ENCODE results near the gene MYO7A.

The MYO7A gene

DNA sequence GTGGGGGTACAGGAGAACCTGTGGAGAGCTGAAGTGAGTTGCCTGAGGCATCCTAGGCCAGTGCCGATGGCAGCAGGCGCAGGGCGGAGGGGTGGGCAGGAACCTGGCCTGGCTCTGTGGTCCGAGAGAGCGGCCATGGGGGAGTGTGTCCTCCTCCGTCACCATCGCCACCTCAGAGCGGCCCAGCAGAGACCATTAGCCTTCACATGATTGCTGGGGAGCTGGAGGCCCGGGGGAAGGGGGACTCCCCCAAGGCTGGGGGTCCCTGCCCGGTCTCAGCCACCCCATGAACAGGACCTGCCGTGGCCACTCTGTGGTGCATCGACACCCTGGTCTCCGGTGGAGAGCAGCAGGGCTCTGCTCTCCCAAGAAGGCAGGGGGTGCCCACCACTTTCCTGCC is 21.3 kb upstream of the MYO7A start:
- Histone ChIP-seq H2BK12ac (ENCODE audit: low read length) (no peak overlapping the region), H3K4ac (ENCODE audit: low read length) (no peak overlapping the region)
- whole genome bisulfite sequencing, 2 donors (ENCODE audit: extremely low coverage in 2 of 2, insufficient read length in 2 of 2, insufficient replicate concordance in 1 of 2): no CpG with 5 or more reads among the region's 13 CpGs

DNA sequence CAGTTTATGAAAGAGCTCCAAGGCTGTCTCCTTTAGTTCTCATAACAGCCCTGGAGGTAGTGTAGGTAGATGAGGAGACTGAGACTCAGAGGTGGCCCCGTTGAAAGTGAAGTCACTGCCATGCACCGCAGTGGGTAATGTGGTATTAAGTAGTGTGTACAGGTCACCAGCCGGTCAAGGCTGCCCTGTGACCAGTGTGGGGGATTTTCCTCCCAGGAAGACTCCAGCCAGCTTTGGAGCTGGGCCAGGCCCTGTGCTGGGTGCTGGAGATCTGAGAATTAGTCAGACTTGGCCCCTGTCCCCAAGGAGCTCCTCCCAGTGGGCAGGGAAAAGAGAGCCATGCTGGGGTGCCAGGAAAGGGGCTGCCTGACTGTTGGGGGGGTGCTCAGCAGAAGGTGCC is 20.1 kb upstream of the MYO7A start:
- Histone ChIP-seq H2BK120ac (ENCODE audit: low read depth, low read length) (no peak overlapping the region), H2BK5ac (ENCODE audit: low read length) (peak overlapping the region; percentile 73), H3K4me2 (ENCODE audit: insufficient read depth, low read length, poor library complexity, severe bottlenecking) (no peak overlapping the region), H3K36me3 (replicated peaks in 1 of 2; ENCODE audit: control insufficient read depth in 2 of 2, insufficient read depth in 2 of 2, low read length in 2 of 2) (peaks cover 2 to 36% of the 10 kb centered on the region in 2 donors), H3K4me3 (ENCODE audit: low read length in 2 of 2) (no peak overlapping the region), H3K14ac (ENCODE audit: low read length) (no peak overlapping the region), H3K9me3 (replicated peaks in 1 of 2; ENCODE audit: control insufficient read depth in 2 of 2, insufficient read depth in 1 of 2, low read depth in 1 of 2, low read length in 2 of 2) (no peaks in the 10 kb centered on the region), H3K23ac (ENCODE audit: low read depth, low read length, poor library complexity) (peak overlapping the region; percentile 29), H2AK5ac (ENCODE audit: low read depth, low read length) (no peak overlapping the region), H4K91ac (ENCODE audit: low read depth, low read length, poor library complexity) (no peak overlapping the region), H2BK12ac (ENCODE audit: low read length) (no peak overlapping the region), H3K9ac (ENCODE audit: low read depth, low read length, poor library complexity) (no peak overlapping the region), H3K4me1 (ENCODE audit: control insufficient read depth in 2 of 2, insufficient read depth in 1 of 2, low read depth in 1 of 2, low read length in 2 of 2) (peaks cover 0 to under 1% of the 10 kb centered on the region in 2 donors), H3K27ac (replicated peaks; ENCODE audit: low read length) (no peak overlapping the region), H3K79me1 (ENCODE audit: low read depth, low read length) (no peaks in the 10 kb centered on the region), H3K27me3 (ENCODE audit: control insufficient read depth in 3 of 3, insufficient read depth in 3 of 3, low read depth in 1 of 3, low read length in 3 of 3) (no peaks in the 10 kb centered on the region), H4K8ac (ENCODE audit: low read depth, low read length) (no peak overlapping the region), H2BK15ac (ENCODE audit: low read length) (no peak overlapping the region), H2AFZ (ENCODE audit: low read length) (no peak overlapping the region), H3K18ac (ENCODE audit: low read length) (peak overlapping the region; percentile 57), H3K4ac (ENCODE audit: low read length) (no peak overlapping the region)
- DNase-seq (ENCODE audit: low spot score): no peak
- no CpG with 5 or more reads among the region's 3 CpGs for WGBS, 2 donors (ENCODE audit: extremely low coverage in 2 of 2, insufficient read length in 2 of 2, insufficient replicate concordance in 1 of 2)

More for the DNA sequence above, 21.3 kb upstream of the MYO7A start:
- Histone ChIP-seq H2BK15ac (ENCODE audit: low read length) (no peak overlapping the region), H3K9ac (ENCODE audit: low read depth, low read length, poor library complexity) (peak overlapping the region; percentile 0), H3K79me1 (ENCODE audit: low read depth, low read length) (no peaks in the 10 kb centered on the region), H3K36me3 (replicated peaks in 1 of 2; ENCODE audit: control insufficient read depth in 2 of 2, insufficient read depth in 2 of 2, low read length in 2 of 2) (peaks cover 2 to 41% of the 10 kb centered on the region in 2 donors), H3K4me2 (ENCODE audit: insufficient read depth, low read length, poor library complexity, severe bottlenecking) (no peak overlapping the region), H2AFZ (ENCODE audit: low read length) (no peak overlapping the region), H2BK120ac (ENCODE audit: low read depth, low read length) (no peak overlapping the region), H3K9me3 (replicated peaks in 1 of 2; ENCODE audit: control insufficient read depth in 2 of 2, insufficient read depth in 1 of 2, low read depth in 1 of 2, low read length in 2 of 2) (no peaks in the 10 kb centered on the region), H2AK5ac (ENCODE audit: low read depth, low read length) (peak overlapping the region; percentile 2), H3K23ac (ENCODE audit: low read depth, low read length, poor library complexity) (no peak overlapping the region), H3K27me3 (ENCODE audit: control insufficient read depth in 3 of 3, insufficient read depth in 3 of 3, low read depth in 1 of 3, low read length in 3 of 3) (no peaks in the 10 kb centered on the region), H4K8ac (ENCODE audit: low read depth, low read length) (no peak overlapping the region), H3K4me1 (ENCODE audit: control insufficient read depth in 2 of 2, insufficient read depth in 1 of 2, low read depth in 1 of 2, low read length in 2 of 2) (no peaks in the 10 kb centered on the region), H3K18ac (ENCODE audit: low read length) (peak overlapping the region; percentile 13), H3K14ac (ENCODE audit: low read length) (no peak overlapping the region), H3K27ac (replicated peaks; ENCODE audit: low read length) (no peak overlapping the region), H3K4me3 (ENCODE audit: low read length in 2 of 2) (no peak overlapping the region), H4K91ac (ENCODE audit: low read depth, low read length, poor library complexity) (no peak overlapping the region), H2BK5ac (ENCODE audit: low read length) (peak overlapping the region; percentile 57)
- DNase-seq (ENCODE audit: low spot score): no peak

DNA sequence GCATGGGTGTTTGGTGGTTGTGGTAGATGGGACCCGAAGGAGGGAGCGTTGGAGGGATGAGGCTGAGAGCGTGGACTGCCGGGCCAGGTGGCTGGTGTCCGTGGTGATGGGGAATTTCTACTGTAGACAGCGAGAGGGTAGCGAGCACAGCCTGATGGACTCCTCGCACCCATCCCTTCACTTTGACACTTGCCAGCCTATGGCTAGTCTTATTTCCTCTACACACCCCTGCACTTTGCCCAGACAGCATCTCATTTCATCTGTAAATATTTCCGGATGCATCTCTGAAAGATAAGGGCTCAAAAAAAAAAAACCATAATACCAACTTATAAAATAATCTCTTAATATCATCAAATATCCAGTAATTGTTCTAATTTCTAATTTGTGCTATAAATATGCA is 19.6 kb upstream of the MYO7A start:
- Histone ChIP-seq H3K18ac (ENCODE audit: low read length) (no peak overlapping the region), H3K36me3 (replicated peaks in 1 of 2; ENCODE audit: control insufficient read depth in 2 of 2, insufficient read depth in 2 of 2, low read length in 2 of 2) (peaks cover 2 to 36% of the 10 kb centered on the region in 2 donors), H2BK5ac (ENCODE audit: low read length) (no peak overlapping the region), H4K8ac (ENCODE audit: low read depth, low read length) (no peak overlapping the region), H3K9ac (ENCODE audit: low read depth, low read length, poor library complexity) (no peak overlapping the region), H3K4me2 (ENCODE audit: insufficient read depth, low read length, poor library complexity, severe bottlenecking) (no peak overlapping the region), H2AK5ac (ENCODE audit: low read depth, low read length) (peak overlapping the region; percentile 59), H3K79me1 (ENCODE audit: low read depth, low read length) (no peaks in the 10 kb centered on the region), H3K4me1 (ENCODE audit: control insufficient read depth in 2 of 2, insufficient read depth in 1 of 2, low read depth in 1 of 2, low read length in 2 of 2) (peaks cover 0 to 5% of the 10 kb centered on the region in 2 donors), H2BK15ac (ENCODE audit: low read length) (no peak overlapping the region), H3K27ac (replicated peaks; ENCODE audit: low read length) (no peak overlapping the region), H4K91ac (ENCODE audit: low read depth, low read length, poor library complexity) (no peak overlapping the region), H3K9me3 (replicated peaks in 1 of 2; ENCODE audit: control insufficient read depth in 2 of 2, insufficient read depth in 1 of 2, low read depth in 1 of 2, low read length in 2 of 2) (no peaks in the 10 kb centered on the region), H3K4me3 (ENCODE audit: low read length in 2 of 2) (no peak overlapping the region), H3K14ac (ENCODE audit: low read length) (no peak overlapping the region), H3K23ac (ENCODE audit: low read depth, low read length, poor library complexity) (peak overlapping the region; percentile 29), H3K27me3 (ENCODE audit: control insufficient read depth in 3 of 3, insufficient read depth in 3 of 3, low read depth in 1 of 3, low read length in 3 of 3) (no peaks in the 10 kb centered on the region), H3K4ac (ENCODE audit: low read length) (no peak overlapping the region), H2BK12ac (ENCODE audit: low read length) (no peak overlapping the region), H2BK120ac (ENCODE audit: low read depth, low read length) (no peak overlapping the region), H2AFZ (ENCODE audit: low read length) (no peak overlapping the region)
- WGBS, 2 donors (ENCODE audit: extremely low coverage in 2 of 2, insufficient read length in 2 of 2, insufficient replicate concordance in 1 of 2): no CpG with 5 or more reads among the region's 9 CpGs
- DNase-seq (ENCODE audit: low spot score): no peak

DNA sequence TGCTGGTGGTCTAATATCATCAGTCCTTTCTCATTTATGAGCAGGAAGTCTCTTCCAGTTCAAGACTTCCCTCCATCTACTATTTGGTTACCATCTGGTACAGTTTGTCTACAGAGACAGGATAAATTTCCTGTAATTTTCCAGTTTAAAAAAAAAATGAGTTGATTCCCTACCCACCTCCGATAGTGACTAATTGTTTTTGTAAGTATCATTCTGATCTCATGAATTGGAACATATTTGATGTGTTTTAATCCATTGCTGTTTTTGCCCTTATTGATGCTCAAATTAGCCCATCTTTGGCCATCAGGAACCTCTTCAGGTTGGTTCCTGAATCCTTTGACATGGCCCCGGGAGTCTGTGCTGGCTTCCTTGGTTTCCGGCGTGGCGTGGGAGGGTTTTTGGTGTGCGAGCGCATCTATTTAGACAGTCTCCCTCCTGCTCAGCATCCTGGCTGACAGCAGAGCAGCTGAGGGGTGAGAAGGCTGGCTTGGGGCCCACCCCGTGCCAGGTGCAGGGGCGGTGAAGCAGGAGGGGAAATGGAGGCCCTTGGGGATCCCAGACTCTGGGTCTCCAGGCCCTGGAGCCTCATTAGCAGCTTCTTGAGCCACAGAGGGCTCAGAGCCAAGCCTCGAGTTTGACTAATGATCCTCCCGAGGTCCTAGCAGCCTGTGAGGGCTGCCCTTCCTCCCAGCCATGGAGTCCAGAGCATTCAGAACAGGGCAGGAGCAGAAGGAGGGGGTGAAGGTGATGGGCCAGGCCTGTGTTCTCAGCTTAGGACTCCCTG is 18.6 kb upstream of the MYO7A start:
- Histone ChIP-seq H3K4me1 (ENCODE audit: control insufficient read depth in 2 of 2, insufficient read depth in 1 of 2, low read depth in 1 of 2, low read length in 2 of 2) (peaks cover 0 to 5% of the 10 kb centered on the region in 2 donors), H2BK15ac (ENCODE audit: low read length) (no peak overlapping the region)
- DNase-seq (ENCODE audit: low spot score): no peak

More for the DNA sequence above, 18.6 kb upstream of the MYO7A start:
- Histone ChIP-seq H3K79me1 (ENCODE audit: low read depth, low read length) (no peaks in the 10 kb centered on the region), H3K18ac (ENCODE audit: low read length) (peak overlapping the region; percentile 70), H3K36me3 (replicated peaks in 1 of 2; ENCODE audit: control insufficient read depth in 2 of 2, insufficient read depth in 2 of 2, low read length in 2 of 2) (peaks cover 2 to 36% of the 10 kb centered on the region in 2 donors), H4K8ac (ENCODE audit: low read depth, low read length) (no peak overlapping the region), H4K91ac (ENCODE audit: low read depth, low read length, poor library complexity) (no peak overlapping the region), H3K4me3 (ENCODE audit: low read length in 2 of 2) (no peak overlapping the region), H3K9me3 (replicated peaks in 1 of 2; ENCODE audit: control insufficient read depth in 2 of 2, insufficient read depth in 1 of 2, low read depth in 1 of 2, low read length in 2 of 2) (no peaks in the 10 kb centered on the region), H2BK12ac (ENCODE audit: low read length) (no peak overlapping the region), H2BK120ac (ENCODE audit: low read depth, low read length) (no peak overlapping the region), H3K4ac (ENCODE audit: low read length) (no peak overlapping the region), H3K4me2 (ENCODE audit: insufficient read depth, low read length, poor library complexity, severe bottlenecking) (no peak overlapping the region), H3K9ac (ENCODE audit: low read depth, low read length, poor library complexity) (peak overlapping the region; percentile 9), H3K14ac (ENCODE audit: low read length) (no peak overlapping the region), H2AFZ (ENCODE audit: low read length) (no peak overlapping the region), H2AK5ac (ENCODE audit: low read depth, low read length) (no peak overlapping the region), H3K27ac (replicated peaks; ENCODE audit: low read length) (no peak overlapping the region), H2BK5ac (ENCODE audit: low read length) (no peak overlapping the region), H3K23ac (ENCODE audit: low read depth, low read length, poor library complexity) (no peak overlapping the region), H3K27me3 (ENCODE audit: control insufficient read depth in 3 of 3, insufficient read depth in 3 of 3, low read depth in 1 of 3, low read length in 3 of 3) (no peaks in the 10 kb centered on the region)
- WGBS, 2 donors (ENCODE audit: extremely low coverage in 2 of 2, insufficient read length in 2 of 2, insufficient replicate concordance in 1 of 2): no CpG with 5 or more reads among the region's 11 CpGs
